HepG2 (cell line): ENCODE measurements around the gene CPA2. TPM values are rescaled to one million over a fixed set of nuclear protein-coding genes. Genes with fewer than 3 reads are reported as not detected.

ENCODE experiments used
- ATAC-seq: fragments of 200-7000 bp; cut with Tn5 transposase; 3 replicates; pipeline ENCODE4 v1.9.1; 2020; ENCODE audit warnings: mild to moderate bottlenecking, moderate library complexity
- BruUV-seq: library from RNA; stranded (reverse); fragments of 400-500 nt; replicated peaks from 2 replicates; lab custom pipeline; 2021; lab: Mats Ljungman, UMichigan
- CTCF ChIA-PET: fragments of 300-600 bp; formaldehyde crosslinking; extraction: SDS; loops from one replicate; lab custom pipeline; 2021; ENCODE audit warnings: low total read pairs, inconsistent platforms, low intra/inter-chr PET ratio; lab: Yijun Ruan, JAX
- POLR2A ChIA-PET: fragments of 350-600 bp; sonication (Branson Sonifier 250); formaldehyde crosslinking; loops from one replicate; lab custom pipeline; 2020; ENCODE audit warnings: antibody characterized with exemption, inconsistent platforms; lab: Yijun Ruan, JAX
- DNase-seq: peaks from one replicate; pipeline ENCODE4 v3.0.0-alpha.2; 2015; ENCODE audit warnings: low spot score
- FAIRE-seq: peaks from 3 replicates; lab custom pipeline; 2011; peaks lifted over from hg19 to GRCh38; lab: Jason Lieb, UNC
- H2AFZ ChIP-seq: one replicate; pipeline ENCODE4 v1.6.1; 2011; ENCODE audit warnings: low read length, inconsistent platforms
- H3K27ac ChIP-seq: fragments of 300-600 bp; 3 replicates; pipeline ENCODE4 v1.8.0; 2011; ENCODE audit warnings: mixed run types, mild to moderate bottlenecking, mixed read lengths, low read length, inconsistent platforms; ENCODE audit not compliant: insufficient read depth; ENCODE audit errors: extremely low read length
- H3K27me3 ChIP-seq, 2 experiments: fragments of 200-600 bp in 1 of 2; 2 replicates in 1 of 2; 3 replicates in 1 of 2; pipeline versions ENCODE4 v1.6.0 to v1.8.0; 2011; ENCODE audit warnings: low read length in 2 of 2, mild to moderate bottlenecking in 2 of 2, moderate library complexity in 2 of 2, inconsistent platforms in 1 of 2; ENCODE audit not compliant: insufficient read depth in 2 of 2, control insufficient read depth in 1 of 2
- H3K36me3 ChIP-seq, 2 experiments: fragments of 200-600 bp in 1 of 2; replicated peaks in 1 of 2; 2 replicates in 1 of 2; 3 replicates in 1 of 2; pipeline versions ENCODE4 v1.5.1 to v1.8.0; 2011; ENCODE audit warnings: low read length in 2 of 2, inconsistent platforms in 1 of 2; ENCODE audit not compliant: insufficient read depth in 2 of 2, control insufficient read depth in 1 of 2
- H3K4me1 ChIP-seq: 2 replicates; pipeline ENCODE4 v1.5.1; 2012; ENCODE audit warnings: low read length, inconsistent platforms; ENCODE audit not compliant: insufficient read depth
- H3K4me2 ChIP-seq: 2 replicates; pipeline ENCODE4 v1.6.0; 2011; ENCODE audit warnings: low read depth, low read length, inconsistent platforms
- H3K4me3 ChIP-seq, 3 experiments: fragments of 200-600 bp in 1 of 3; sonication (generic), shearing (Covaris generic) in 1 of 3; replicated peaks in 1 of 3; 2 replicates each; pipeline ENCODE4 v1.5.1; 2011 to 2016; ENCODE audit warnings: low read length in 3 of 3, inconsistent platforms in 2 of 3, low read depth in 2 of 3, mild to moderate bottlenecking in 2 of 3, control low read depth in 1 of 3, mixed read lengths in 1 of 3; ENCODE audit not compliant: insufficient read depth in 1 of 3
- H3K79me2 ChIP-seq: one replicate; pipeline ENCODE4 v1.6.1; 2011; ENCODE audit warnings: low read length, inconsistent platforms; ENCODE audit not compliant: insufficient read depth
- H3K9ac ChIP-seq: 2 replicates; pipeline ENCODE4 v1.6.0; 2011; ENCODE audit warnings: mild to moderate bottlenecking, low read depth, low read length, inconsistent platforms; ENCODE audit not compliant: insufficient read depth
- H3K9me3 ChIP-seq: 2 replicates; pipeline ENCODE4 v1.5.1; 2012; ENCODE audit warnings: mild to moderate bottlenecking, low read length
- H4K20me1 ChIP-seq: 2 replicates; pipeline ENCODE4 v1.6.0; 2011; ENCODE audit warnings: inconsistent platforms, mild to moderate bottlenecking, low read length, moderate library complexity; ENCODE audit not compliant: insufficient read depth
- HHEX ChIP-seq: IDR thresholded peaks from 2 replicates; pipeline ENCODE4 v1.6.1; 2016; ENCODE audit warnings: control low read depth
- IKZF4 ChIP-seq: sonication (generic); formaldehyde crosslinking; IDR thresholded peaks from 2 replicates; pipeline ENCODE4 v1.5.1; 2020; ENCODE audit warnings: borderline replicate concordance, mild to moderate bottlenecking, low read depth, missing genetic modification reagents; ENCODE audit errors: not compliant biosample characterization
- ISL2 ChIP-seq: sonication (generic); formaldehyde crosslinking; IDR thresholded peaks from 2 replicates; pipeline ENCODE4 v1.5.0; 2020; ENCODE audit warnings: missing genetic modification reagents
- NFYB ChIP-seq: sonication (generic); formaldehyde crosslinking; IDR thresholded peaks from 2 replicates; pipeline ENCODE4 v1.4.0; 2020; ENCODE audit warnings: missing genetic modification reagents
- TRAFD1 ChIP-seq: sonication (generic); formaldehyde crosslinking; IDR thresholded peaks from 2 replicates; pipeline ENCODE4 v1.5.1; 2020; ENCODE audit warnings: missing genetic modification reagents, mild to moderate bottlenecking, borderline replicate concordance
- TSC22D2 ChIP-seq: sonication (generic); formaldehyde crosslinking; IDR thresholded peaks from 2 replicates; pipeline ENCODE4 v1.5.1; 2020; ENCODE audit warnings: missing genetic modification reagents, mild to moderate bottlenecking, borderline replicate concordance
- ZNF780A ChIP-seq: sonication (generic); formaldehyde crosslinking; IDR thresholded peaks from 2 replicates; pipeline ENCODE4 v1.8.0; 2022; ENCODE audit warnings: mild to moderate bottlenecking, missing genetic modification reagents, moderate library complexity
- WGBS: methylation state at CpG from one replicate; pipeline ENCODE4 v1.1.6; 2017; ENCODE audit warnings: low lambda C conversion rate; 5-methylcytosine and 5-hydroxymethylcytosine counted together
- in situ Hi-C: cut with HindIII; loops from 2 replicates; pipeline ENCODE4 v1.10.0; 2017; ENCODE audit warnings: low pct_unique_long_range_greater_than_20kb; ENCODE audit not compliant: extremely low pct_ligation_motif_present
- intact Hi-C: fragments of 100-400 bp; cut with micrococcal nuclease; formaldehyde crosslinking; loops from one replicate; pipeline ENCODE4 v1.10.0; 2022; ENCODE audit not compliant: unreplicated experiment
- polyA plus RNA-seq, 8 experiments: library from polyadenylated mRNA; depleted of rRNA in 3 of 8; stranded (reverse) in 7 of 8; unstranded in 1 of 8; fragments of >200 nt; fragmentation: Illumina TruSeq in 4 of 8; extraction: Trizol in 4 of 8; gene quantifications; 2 replicates each; pipeline versions ENCODE4 v1.2.1 to v1.2.3, GENCODE V29; 2011 to 2016; ENCODE audit warnings: low read depth in 4 of 8, missing spikeins in 1 of 8, mixed read lengths in 1 of 8; ENCODE audit not compliant: insufficient read depth in 1 of 8
- total RNA-seq, 5 experiments: library from RNA; depleted of rRNA; stranded (reverse); fragments of >200 nt; fragmentation: Illumina TruSeq; extraction: Trizol; gene quantifications; 2 replicates each; pipeline ENCODE4 v1.2.3, GENCODE V29; 2016; ENCODE audit warnings: low read depth in 1 of 5

The CPA2 gene
- total and polyA plus RNA-seq, 2 of the 13 experiments (the other 11 are each of a cell fraction or from before 2014, with no cell fraction given): not detected

- FAIRE-seq (no peak), DNase-seq (no peak), ATAC-seq (no peak)
- H3K27me3 ChIP-seq: peaks cover 0 to 5% of the 10 kb centered on the region in 2 experiments; a peak in 2 of 5 replicates
- intact Hi-C loops: no loop called here
- peaks cover 5% of the 10 kb centered on the region; the same call in 1 of the 2 replicates for H3K4me1 ChIP-seq
- H3K4me3 ChIP-seq: no peak overlapping the region
- H3K4me2 ChIP-seq: no peak overlapping the region
- no peaks in the 10 kb centered on the region for H3K9me3 ChIP-seq
- CTCF ChIA-PET: no interaction called here
- no peak overlapping the region for H2AFZ ChIP-seq
- no peaks in the 10 kb centered on the region for H3K79me2 ChIP-seq
- no TSS peak for BruUV-seq
- H3K36me3 ChIP-seq: no peaks in the 10 kb centered on the region
- POLR2A ChIA-PET: no interaction called here
- TF ChIP-seq IKZF4 (CRISPR knock-in tag) (no peak), TSC22D2 (CRISPR knock-in tag) (no peak), ZNF780A (no peak), ISL2 (no peak), TRAFD1 (no peak), HHEX (no peak)
- TF ChIP-seq, all 625 proteins: peak for 0
- in situ Hi-C loops: no loop called here
- WGBS: 16% methylated on average over 2 of the region's 2 CpGs
- no peak overlapping the region for H3K9ac ChIP-seq
- no peak overlapping the region for H3K27ac ChIP-seq
- H4K20me1 ChIP-seq: no peaks in the 10 kb centered on the region
Observed at GRCh38 chr7:130263130-130263529, 3.5 kb upstream of the CPA2 start.

DNA sequence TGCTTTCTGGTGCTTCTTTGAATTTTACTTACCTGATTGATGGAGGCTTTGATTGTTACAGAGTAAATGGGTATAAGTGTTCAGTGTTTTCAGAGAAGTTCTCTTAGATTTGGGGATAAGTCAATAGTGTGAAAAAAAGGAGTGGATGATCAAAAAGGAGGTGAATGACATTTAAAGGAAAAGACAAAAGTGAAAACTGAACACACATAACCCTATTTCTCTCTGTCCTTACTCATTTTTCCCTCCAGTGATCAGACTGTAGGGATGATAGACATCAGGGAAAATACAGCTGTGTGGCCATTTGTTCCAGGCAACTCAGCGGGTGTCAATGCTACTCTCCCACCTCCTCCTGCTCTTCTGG, 278 bp downstream of the CPA2 start:
- Histone ChIP-seq H2AFZ (no peak overlapping the region), H3K4me2 (no peak overlapping the region), H3K4me1 (peaks cover 5% of the 10 kb centered on the region; the same call in 1 of the 2 replicates), H3K79me2 (no peaks in the 10 kb centered on the region), H3K9ac (no peak overlapping the region), H3K36me3 (no peaks in the 10 kb centered on the region), H3K27me3 (peaks cover 0 to 8% of the 10 kb centered on the region in 2 experiments; a peak in 2 of 5 replicates), H3K9me3 (no peaks in the 10 kb centered on the region), H4K20me1 (no peaks in the 10 kb centered on the region), H3K4me3 (no peak overlapping the region), H3K27ac (no peak overlapping the region)
- 36% methylated on average over 1 of the region's 1 CpG for WGBS
- intact Hi-C loops: no loop called here
- CTCF ChIA-PET: no interaction called here
- TF ChIP-seq NFYB (CRISPR knock-in tag): no peak
- ATAC-seq (no peak), DNase-seq (no peak), FAIRE-seq (no peak)
- POLR2A ChIA-PET: no interaction called here
- BruUV-seq: no TSS peak
- in situ Hi-C loops: no loop called here
